ENCODE results near the gene CCDC57.

DNA sequence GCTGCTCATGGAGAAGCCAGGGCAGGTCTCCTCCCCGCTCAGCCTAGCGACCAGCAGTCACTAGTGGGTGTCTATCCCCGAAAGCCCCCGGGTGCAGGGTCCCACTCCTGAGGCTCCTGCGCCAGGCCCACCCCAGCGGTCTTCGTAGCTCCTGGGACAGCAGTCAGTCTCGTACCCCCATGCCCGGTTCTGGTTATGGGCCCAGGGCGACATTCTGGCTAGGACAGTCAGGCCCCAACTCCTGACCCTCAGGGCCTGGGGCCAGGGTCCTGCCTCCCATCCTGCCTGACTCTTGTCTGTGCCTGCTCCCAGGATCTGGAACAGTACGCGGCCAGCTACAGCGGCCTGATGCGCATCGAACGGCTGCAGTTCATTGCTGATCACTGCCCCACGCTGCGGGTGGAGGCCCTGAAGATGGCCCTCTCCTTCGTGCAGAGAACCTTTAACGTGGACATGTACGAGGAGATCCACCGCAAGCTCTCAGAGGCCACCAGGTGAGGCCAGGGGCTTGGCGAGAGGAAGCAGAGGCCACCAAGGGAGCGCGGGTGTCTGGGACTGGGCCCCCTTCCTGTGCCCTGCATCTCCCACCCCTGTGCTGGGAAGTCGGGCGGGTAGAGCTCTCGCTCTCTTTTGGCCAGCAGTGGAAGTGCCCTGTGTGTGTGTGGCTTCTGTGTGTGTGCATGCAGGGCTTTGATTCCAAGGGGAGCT, 158.9 kb downstream of the CCDC57 start:
- TF ChIP-seq, protein P1, sequence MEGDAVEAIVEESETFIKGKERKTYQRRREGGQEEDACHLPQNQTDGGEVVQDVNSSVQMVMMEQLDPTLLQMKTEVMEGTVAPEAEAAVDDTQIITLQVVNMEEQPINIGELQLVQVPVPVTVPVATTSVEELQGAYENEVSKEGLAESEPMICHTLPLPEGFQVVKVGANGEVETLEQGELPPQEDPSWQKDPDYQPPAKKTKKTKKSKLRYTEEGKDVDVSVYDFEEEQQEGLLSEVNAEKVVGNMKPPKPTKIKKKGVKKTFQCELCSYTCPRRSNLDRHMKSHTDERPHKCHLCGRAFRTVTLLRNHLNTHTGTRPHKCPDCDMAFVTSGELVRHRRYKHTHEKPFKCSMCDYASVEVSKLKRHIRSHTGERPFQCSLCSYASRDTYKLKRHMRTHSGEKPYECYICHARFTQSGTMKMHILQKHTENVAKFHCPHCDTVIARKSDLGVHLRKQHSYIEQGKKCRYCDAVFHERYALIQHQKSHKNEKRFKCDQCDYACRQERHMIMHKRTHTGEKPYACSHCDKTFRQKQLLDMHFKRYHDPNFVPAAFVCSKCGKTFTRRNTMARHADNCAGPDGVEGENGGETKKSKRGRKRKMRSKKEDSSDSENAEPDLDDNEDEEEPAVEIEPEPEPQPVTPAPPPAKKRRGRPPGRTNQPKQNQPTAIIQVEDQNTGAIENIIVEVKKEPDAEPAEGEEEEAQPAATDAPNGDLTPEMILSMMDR (IDR thresholded peaks at IDR 0.05), result no peak
- TF ChIP-seq POLR2A (IDR thresholded peaks at IDR 0.05), result no peak
- no peak for TF ChIP-seq EP300 (IDR thresholded peaks at IDR 0.05)

Data from stomach (tissue), 4 donors.